C1 segment of cervical spinal cord (tissue), 14 donors: ENCODE data around the gene E4F1.
"Not testable (repeated sequence)": the region's sequence is repeated elsewhere in the genome, so short reads cannot be mapped to it uniquely, and the experiment has no call there.

Experiments
- DNase-seq, 14 donors: peaks; one replicate each; lab custom pipeline; 2025; lab: John Stamatoyannopoulos, UW

E4F1 gene

GRCh38 chr16:2231016-2231931 lies 7.9 kb downstream of the E4F1 start:
- no peak for DNase-seq

- no peak for DNase-seq
These were observed 9.0 kb downstream of the E4F1 start for GRCh38 chr16:2232094-2232990.

- peak in 1 of 14 donors; percentile 18 for DNase-seq
These were observed 9.8 kb downstream of the E4F1 start for GRCh38 chr16:2233046-2233775.

- DNase-seq, result no peak
These were observed 10.8 kb downstream of the E4F1 start for GRCh38 chr16:2233872-2234812.

GRCh38 chr16:2234813-2235170 lies 11.4 kb downstream of the E4F1 start:
- DNase-seq, result no peak

GRCh38 chr16:2235234-2235651 lies 11.9 kb downstream of the E4F1 start:
- DNase-seq, result no peak

- DNase-seq, result peak in 1 of 14 donors; percentile 21
These were observed 12.4 kb downstream of the E4F1 start for GRCh38 chr16:2235695-2236336.

GRCh38 chr16:2236337-2237101 lies 13.1 kb downstream of the E4F1 start, which contains the start of gene DNASE1L2:
Gene DNASE1L2 (plus strand): TSS chr16:2236444. CDS start chr16:2236817, 373 bp downstream.
- no peak for DNase-seq

GRCh38 chr16:2237102-2237482 lies 13.7 kb downstream of the E4F1 start:
- no peak for DNase-seq

- DNase-seq, result no peak
These were observed 14.2 kb downstream of the E4F1 start for GRCh38 chr16:2237493-2238149.

- no peak for DNase-seq
These were observed 14.9 kb downstream of the E4F1 start for GRCh38 chr16:2238150-2238837.

- DNase-seq, result peak in 1 of 14 donors; percentile 40
These were observed 15.7 kb downstream of the E4F1 start for GRCh38 chr16:2238838-2239675.

GRCh38 chr16:2240331-2240730 lies 16.9 kb downstream of the E4F1 start:
- not testable (repeated sequence) for DNase-seq

- no peak for DNase-seq
These were observed 19.2 kb downstream of the E4F1 start for GRCh38 chr16:2242598-2242997.

- no peak for DNase-seq
These were observed 19.7 kb downstream of the E4F1 start for GRCh38 chr16:2243031-2243528.

GRCh38 chr16:2243781-2244180 lies 20.4 kb downstream of the E4F1 start:
- no peak for DNase-seq

GRCh38 chr16:2244301-2244700 lies 20.9 kb downstream of the E4F1 start:
- no peak for DNase-seq
